ENCODE data around the gene MTNR1A. TPM values are rescaled to one million over a fixed set of nuclear protein-coding genes. Genes with fewer than 3 reads are reported as not detected.

The MTNR1A gene
- 1 to 10 TPM; 1.5 to 2.0 (median 1.8) TPM for polyA plus RNA-seq (ENCODE audit: insufficient read length in 3 of 3)
- long read RNA-seq, donor 1, partial matches to known transcripts = 0 of 1 reads
- long read RNA-seq, donor 1, other reads (novel, unspliced or antisense) = 0 of 1 reads
- long read RNA-seq, donor 2 = 0 reads
- long read RNA-seq, donor 3, partial matches to known transcripts = 0 of 1 reads
- long read RNA-seq, donor 3, other reads (novel, unspliced or antisense) = 0 of 1 reads
- long read RNA-seq, donor 4 = 0 reads
- long read RNA-seq, donor 5 = 0 reads
- long read RNA-seq, donor 6 = 0 reads
- long read RNA-seq, donor 7 = 0 reads
- long read RNA-seq, donor 8 = 0 reads
- long read RNA-seq, donor 9, partial matches to known transcripts = 0 of 1 reads
- long read RNA-seq, donor 9, other reads (novel, unspliced or antisense) = 0 of 1 reads
- long read RNA-seq, donor 10, partial matches to known transcripts = 0 of 2 reads
- long read RNA-seq, donor 10, other reads (novel, unspliced or antisense) = 0 of 2 reads
- long read RNA-seq, donor 11, partial matches to known transcripts = 0 of 1 reads
- long read RNA-seq, donor 11, other reads (novel, unspliced or antisense) = 0 of 1 reads
- long read RNA-seq, donor 12, partial matches to known transcripts = 0 of 4 reads
- long read RNA-seq, donor 12, other reads (novel, unspliced or antisense) = 0 of 4 reads
- long read RNA-seq, donor 13 = 0 reads
- long read RNA-seq, donor 14, partial matches to known transcripts = 0 of 1 reads
- long read RNA-seq, donor 14, other reads (novel, unspliced or antisense) = 0 of 1 reads
- long read RNA-seq, donor 15, partial matches to known transcripts = 0 of 2 reads
- long read RNA-seq, donor 15, other reads (novel, unspliced or antisense) = 0 of 2 reads
- long read RNA-seq, donor 16 = 0 reads

GRCh38 chr4:186554914-186555827 is at the start of gene MTNR1A:
TSS of gene MTNR1A (minus strand) at chr4:186555567. CDS start at chr4:186555365, 202 bp downstream.
- peak; percentile 26 for DNase-seq

DNA sequence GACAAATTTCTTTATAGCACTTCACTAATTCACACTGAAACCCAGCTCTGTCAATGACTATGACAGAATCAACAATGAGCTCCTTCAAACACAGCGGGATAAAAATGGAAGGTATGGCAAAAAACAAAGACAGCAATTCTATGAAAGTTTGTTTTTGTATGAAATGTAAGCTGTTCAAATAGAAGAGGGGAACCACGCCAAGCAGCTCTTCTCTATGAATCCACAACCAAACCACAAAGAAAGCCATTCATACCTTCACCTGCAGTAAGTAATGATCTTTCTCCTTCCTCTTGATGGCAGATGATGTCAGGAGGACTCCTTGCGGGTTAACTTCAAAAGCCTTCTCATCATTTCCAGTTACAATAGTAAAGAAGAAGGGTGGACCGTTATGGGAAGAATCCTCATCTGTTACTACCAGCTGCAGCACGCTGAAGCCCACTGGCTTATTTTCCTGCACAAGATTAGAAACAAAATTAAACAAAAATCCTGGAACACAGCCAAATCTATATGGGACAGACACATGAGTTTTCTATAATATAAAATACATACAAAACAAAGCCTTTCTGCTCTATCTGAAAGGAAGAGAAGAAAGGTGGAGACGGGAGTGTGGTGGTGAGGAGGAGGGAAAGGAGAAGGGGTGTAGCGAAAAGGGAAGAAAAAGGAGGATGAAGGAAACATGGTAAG is 48.9 kb upstream of the MTNR1A start:
- no peak for DNase-seq

DNA sequence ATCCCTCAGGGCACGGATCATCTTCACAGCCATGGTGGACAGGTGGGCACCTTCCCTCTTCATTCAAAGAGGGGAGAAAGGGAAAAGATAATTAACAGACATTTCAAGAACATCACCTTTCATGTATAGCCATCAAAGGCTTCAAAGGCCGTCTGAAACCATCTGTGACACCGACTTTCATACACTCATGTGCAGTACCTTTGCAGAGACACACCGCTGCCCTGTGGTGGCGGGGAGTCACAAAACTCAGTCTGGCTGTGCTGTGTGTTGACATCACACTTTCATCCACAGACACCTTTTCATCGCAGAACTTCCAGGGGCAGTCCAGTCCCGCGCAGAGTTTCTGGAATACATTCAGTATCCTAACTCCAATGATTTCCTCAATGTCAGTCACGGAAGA is 47.6 kb upstream of the MTNR1A start:
- no peak for DNase-seq

- no peak for DNase-seq
Measured at GRCh38 chr4:186599483-186599882, 44.1 kb upstream of the MTNR1A start.

DNA sequence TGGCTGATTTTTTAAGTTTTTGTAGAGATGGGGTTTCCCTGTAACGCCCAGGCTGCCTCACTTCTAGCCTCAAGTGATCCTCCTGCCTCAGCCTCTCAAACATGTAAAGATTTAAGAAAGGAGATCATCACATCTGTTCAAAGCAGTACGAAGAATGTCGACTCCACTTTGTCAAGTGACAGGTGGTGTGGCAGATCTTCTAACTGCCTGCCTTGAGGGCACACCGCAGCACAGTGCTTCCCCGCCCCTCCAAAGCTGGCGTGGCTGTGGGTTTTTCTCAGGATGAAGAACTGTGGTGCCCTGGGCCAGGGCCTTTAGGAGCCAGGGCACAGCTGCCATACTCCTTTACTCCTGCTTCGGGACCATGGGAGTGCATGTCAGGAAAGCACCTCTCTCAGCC is 43.3 kb upstream of the MTNR1A start:
- no peak for DNase-seq

DNA sequence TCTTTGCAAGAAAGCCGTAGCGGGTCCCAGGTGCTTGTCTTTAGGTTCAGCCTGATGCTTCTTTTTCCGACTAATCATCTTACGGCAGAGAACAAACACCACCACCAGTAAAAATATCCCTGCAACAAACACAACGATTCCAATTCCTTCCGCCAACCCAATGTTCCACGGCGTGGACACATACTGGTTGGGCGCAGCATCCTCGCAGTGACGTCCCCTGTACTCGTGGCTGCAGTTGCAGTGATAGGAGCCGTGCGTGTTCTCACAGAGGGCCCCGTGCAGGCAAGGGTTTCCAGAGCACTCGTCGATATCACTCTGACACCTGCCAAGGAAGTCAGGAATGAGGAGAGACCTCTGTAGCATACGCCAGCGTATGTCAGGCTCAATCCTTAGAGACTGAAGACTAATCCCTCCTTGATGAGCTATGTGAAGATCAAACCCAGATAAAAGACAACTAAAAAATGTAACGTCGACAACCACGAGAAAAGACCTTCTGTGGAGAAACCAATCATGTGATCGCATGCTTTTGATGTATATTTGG is 41.6 kb upstream of the MTNR1A start:
- DNase-seq = no peak

GRCh38 chr4:186596346-186596745 is 41.0 kb upstream of the MTNR1A start:
- DNase-seq = no peak

DNA sequence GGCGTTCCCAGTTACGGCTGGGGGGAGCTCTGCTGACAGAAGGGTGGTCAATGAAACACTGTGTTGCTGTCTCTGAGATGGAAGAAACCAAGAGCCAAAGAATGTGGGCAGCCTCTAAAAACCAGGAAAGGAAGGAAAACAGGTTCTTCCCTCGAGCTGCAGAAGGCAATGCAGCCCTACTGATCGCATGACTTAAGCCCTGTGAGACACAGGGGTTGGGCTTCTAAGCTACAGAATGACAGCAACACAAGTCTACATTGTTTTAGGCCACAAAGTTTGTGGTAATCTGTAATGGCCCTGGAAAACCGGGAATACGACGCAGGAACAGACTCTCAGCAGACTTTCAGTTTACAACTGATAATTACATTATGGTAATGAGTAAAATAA is 38.2 kb upstream of the MTNR1A start:
- DNase-seq = no peak

DNA sequence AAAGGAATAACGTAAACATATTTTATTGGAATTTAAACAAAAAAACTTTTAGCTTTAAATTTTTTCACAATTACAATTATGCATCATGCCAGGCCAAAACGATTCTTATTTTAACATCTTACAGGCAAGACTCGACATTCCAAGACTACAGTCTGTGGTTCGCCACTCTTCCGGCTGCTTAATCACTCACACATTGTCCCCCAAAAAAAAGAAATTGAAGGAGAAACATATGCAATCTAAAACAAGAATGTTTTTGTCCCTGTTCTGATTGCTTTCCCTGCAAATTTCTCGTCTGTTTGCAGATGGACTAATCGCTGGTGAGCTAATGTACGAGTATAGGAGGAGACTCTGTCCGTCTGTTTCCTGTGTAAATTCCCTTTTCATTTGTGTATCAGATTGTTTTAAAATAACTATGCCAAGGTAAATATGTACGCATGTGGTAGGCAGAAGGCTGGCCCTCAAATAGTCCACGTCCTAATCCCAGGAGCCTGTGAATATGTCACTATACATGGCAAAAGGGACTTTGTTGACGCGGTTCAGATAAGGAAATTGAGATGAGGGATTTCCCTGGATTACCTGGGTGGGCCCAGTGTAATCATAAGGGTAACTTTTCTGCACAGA is 37.7 kb upstream of the MTNR1A start:
- no peak for DNase-seq

- no peak for DNase-seq
Measured at GRCh38 chr4:186592445-186592844, 37.1 kb upstream of the MTNR1A start.

GRCh38 chr4:186591651-186592050 is 36.3 kb upstream of the MTNR1A start:
- DNase-seq = no peak

DNA sequence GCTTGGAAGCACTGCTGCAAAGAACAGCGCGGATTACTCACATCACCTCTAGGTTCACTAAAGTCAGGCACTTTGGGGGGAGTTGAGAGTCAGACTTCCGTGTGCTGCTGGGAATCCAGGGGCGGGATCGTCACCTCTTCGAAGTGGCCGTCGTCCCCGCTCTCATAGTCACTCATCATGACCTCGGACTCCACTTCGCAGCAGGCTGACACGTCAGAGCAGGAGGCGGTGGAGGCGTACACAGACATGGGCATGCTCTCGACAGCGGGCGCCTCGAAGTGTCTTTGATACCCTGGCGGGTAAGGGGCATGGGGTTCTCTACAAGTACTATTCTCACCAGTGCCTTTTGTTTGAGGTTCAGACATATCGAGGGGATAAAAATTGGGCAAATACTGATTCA is 33.1 kb upstream of the MTNR1A start:
- no peak for DNase-seq

DNA sequence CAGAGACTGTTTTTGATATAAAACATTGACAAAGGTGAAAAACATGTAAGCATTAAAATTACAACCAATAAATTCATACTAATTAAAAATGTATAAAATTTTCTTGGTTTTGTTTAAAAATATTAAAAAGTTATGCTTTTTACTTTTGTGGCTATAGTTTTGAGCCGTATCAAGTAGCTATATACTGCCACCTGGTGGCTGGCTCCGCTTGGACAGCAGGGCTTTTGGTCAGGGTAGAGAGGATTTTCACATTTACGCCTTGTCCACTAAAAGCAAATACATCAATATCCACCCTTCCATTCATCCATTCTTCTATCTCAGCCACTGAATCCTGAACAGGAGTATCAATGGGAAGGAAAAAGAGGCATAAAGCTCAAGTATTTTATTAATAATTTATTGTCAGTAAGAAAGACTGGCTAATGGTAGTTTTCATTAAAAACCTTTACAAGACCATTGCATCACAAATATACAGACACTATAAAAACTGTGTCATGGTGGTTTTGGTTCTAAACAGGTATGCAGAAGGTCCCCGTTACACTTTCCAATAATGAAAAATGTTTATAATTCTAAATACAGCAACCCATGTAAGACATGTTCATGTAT is 32.1 kb upstream of the MTNR1A start:
- peak; percentile 52 for DNase-seq

DNA sequence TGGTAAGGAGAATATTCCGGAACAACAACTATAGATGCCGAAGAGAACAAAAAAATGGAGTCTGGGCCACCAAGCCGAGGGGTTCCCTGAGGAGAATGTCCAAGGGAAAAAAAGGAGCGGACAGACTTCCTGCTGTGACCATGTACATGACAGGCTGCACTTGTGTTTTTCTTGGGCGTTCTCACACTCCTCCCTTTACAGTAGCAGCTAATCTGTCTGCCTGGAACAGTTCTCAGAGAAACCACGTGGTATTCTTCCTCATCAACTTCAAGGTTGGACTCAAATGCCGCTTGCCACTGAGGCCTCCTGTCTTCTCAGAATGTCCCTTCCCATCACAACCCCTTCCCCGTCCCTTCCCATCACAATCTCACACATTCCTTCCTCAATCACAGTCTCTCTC is 30.8 kb upstream of the MTNR1A start:
- no peak for DNase-seq

GRCh38 chr4:186584912-186585311 is 29.5 kb upstream of the MTNR1A start:
- no peak for DNase-seq

DNA sequence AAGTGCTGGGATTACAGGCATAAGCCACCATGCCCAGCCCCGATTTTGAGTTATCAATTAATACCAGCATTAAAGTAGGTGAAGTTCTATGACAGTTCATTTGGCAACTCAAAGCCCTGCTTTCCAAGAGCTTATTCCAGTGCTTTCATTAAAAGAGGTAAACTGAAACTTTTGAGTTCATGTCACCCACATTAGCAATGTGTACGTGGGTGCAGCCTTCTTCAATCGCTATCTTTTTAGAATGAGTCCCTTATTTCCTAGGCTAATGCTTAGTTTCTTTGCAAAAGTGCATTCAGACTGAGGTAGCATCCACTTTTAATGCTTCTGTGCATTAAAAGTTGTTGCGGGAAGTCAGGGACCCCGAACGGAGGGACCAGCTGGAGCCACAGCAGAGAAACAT is 26.1 kb upstream of the MTNR1A start:
- DNase-seq = no peak

DNA sequence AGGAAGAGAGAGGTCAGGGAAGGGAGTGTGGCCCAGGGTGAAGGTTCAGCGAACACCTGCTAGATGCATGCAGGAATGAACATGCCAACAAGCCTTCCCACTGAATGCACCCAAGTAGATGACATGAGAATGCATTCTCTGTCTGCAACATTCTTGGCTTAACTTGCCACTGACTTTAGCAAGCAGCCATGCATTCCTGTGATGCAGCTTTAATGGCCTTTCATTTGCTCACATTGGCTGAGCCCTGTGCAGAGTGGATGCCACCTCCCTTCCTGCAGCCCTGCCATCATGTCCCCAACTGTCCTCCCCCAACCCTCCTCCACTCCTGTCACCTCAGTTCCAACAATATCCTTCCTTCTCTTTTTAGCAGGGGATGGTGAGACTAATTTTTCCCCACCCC is 25.3 kb upstream of the MTNR1A start:
- no peak for DNase-seq

GRCh38 chr4:186570193-186570996 is 15.0 kb upstream of the MTNR1A start:
- peak; percentile 42 for DNase-seq

- DNase-seq = no peak
Measured at GRCh38 chr4:186569533-186570192, 14.3 kb upstream of the MTNR1A start.
